HuH-7.5 (cell line): ENCODE measurements around the gene DFFA.
"Not testable (repeated sequence)": the region's sequence is repeated elsewhere in the genome, so short reads cannot be mapped to it uniquely, and the experiment has no call there.

Experiments used
- DNase-seq: peaks from one replicate; pipeline ENCODE4 v3.0.0; 2011; ENCODE audit warnings: low spot score

DFFA gene

GRCh38 chr1:10506046-10506676 is 33.8 kb upstream of the DFFA start:
- DNase-seq, result not testable (repeated sequence)

GRCh38 chr1:10504249-10504648 is 31.9 kb upstream of the DFFA start:
- no peak for DNase-seq

- DNase-seq, result no peak
Measured at GRCh38 chr1:10502206-10502605, 29.9 kb upstream of the DFFA start.

GRCh38 chr1:10498231-10498630 is 25.9 kb upstream of the DFFA start:
- DNase-seq, result no peak

- DNase-seq, result no peak
Measured at GRCh38 chr1:10497109-10497508, 24.8 kb upstream of the DFFA start.

DNA sequence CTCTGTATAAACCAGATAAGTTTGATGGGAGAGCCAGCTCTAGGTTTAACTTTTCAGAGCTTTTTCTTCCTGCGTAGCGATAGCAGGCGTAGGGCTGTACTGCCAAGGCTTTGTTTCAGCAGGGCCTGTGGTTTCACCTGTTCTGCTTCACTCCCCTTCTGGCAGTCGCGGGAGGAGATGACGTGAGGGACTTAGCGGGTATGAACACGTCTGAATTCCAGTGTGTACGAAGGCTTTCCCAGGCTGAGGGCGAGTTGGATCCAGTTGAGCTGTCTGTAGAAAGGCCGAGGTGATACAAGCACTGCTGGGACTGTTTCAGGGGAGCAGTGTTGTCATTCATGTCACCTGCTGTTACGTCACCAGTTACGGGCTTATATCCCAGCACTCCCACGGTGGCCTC is 23.6 kb upstream of the DFFA start:
- no peak for DNase-seq

DNA sequence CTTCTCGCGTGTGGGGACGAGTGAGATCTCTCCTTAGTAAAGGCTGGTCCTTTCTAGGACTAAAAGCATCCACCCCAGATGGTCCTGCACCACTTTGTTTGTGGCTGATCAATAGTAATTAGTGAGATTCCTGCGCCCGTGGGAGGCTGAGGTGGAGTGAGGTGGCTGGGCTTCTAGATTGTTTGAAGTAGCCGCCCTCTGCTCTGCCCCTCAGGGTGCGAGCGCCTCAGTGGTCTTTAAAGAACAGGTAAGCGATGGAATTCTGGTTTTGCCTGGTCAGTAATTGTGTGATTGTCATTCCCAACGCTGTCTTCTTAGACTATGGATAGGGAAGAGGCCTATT is 23.1 kb upstream of the DFFA start:
- DNase-seq, result no peak

DNA sequence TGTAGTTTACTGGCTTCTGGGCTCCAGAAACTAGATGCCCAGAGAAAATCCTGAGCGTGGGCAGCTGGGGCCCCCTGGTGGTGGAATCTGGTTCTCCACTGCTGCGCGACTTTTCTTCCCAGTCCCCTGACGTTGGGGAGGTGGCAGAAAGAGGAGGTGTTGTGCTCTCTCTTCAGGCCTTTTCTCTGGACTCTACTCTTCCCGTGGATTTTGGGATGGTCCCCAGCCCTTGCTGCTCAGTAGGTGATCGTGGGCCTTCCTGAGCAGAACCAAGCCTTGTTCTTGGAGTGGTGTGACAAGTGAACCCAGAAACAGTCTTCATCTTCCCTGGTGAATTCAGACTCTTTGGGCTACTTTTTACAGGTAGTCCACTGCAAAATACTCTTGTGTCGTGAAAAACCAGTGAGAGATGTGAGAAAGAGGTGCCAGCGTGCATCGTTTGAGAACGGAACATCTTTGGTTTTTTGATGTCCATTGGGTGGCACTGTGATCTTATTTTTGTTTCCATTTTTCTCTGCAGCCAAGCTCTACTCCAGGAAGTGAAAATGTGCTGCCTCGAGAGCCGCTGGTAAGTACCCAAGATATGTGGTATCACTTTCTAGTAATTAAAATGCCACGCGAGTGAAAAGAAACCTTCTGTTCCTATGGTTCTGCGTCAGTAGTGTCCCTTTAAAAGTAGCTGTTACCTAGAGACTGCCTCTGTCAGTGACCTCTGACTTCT is 22.6 kb upstream of the DFFA start:
- peak; percentile 66 for DNase-seq

DNA sequence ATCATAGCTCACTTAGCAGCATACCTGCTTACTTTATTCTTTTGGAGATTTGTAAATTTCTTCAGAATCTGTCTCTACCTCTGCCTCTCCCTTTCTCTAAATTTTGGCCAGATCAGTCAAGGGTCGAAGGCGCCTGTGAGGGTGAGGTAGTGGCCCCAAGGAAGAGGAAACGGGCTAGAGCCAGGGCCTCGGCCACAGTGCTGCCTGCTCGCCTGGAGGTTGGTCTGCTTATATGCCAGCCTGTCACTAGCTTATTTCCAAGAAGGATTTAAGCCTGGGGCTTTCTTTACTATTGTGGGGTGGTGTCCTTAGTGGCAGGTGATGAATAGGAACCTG is 22.1 kb upstream of the DFFA start:
- DNase-seq, result no peak

- no peak for DNase-seq
Measured at GRCh38 chr1:10490286-10490970, 18.1 kb upstream of the DFFA start.

DNA sequence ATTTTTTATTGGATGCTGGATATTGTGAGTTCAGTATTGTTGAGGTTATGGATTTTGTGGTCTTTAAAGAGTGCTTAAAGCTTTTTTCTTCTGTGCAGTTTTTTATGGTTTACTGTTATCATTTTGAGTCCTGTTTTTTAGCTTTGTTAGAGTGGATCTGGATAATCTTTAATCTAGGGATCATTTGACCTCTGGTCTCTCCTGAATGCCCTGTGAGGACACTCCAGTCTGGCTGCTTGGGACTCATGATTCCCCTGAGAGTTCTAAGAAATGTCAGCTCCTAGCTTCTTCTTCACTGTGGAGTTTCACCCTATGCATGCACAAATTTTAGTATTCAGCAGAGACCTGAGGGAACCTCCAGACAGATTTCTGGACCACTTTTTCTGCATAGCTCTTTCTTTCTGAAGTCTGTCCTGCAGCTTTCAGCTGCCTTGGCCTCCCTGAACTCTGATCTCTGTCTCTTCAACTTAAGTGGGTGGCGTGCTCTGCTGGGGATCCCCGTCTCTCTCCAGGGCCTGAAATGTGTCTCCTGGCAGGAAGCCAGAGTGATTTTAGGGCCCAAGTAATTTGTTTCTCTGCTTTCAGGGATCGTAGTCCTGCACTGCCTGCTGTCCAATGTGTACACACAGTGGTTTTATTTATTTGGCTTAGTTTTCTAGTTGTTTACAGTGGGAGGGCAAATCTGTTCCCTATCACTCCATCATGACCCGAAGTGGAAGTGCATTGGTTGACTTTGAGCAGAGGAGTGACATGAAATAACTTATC is 17.1 kb upstream of the DFFA start:
- DNase-seq, result no peak

- no peak for DNase-seq
Measured at GRCh38 chr1:10484521-10484920, 12.2 kb upstream of the DFFA start.

DNA sequence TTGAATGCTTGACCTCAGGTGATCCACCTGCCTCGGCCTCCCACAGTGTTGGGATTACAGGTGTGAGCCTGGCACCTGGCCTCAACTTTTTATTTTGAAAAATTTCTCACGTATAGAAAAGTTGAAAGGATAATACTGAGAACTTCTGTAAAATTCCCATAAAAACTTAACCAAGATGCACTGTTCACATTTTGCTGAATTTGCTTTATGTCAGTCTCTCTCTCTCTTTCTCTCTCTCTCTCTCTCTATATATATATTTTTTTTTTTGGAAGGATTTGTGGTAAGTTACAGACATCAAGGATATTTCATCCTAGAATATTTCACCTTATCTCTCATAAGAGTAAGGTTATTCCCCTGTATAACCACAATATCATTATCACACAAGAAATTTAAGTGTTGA is 8.3 kb upstream of the DFFA start:
- DNase-seq, result no peak

DNA sequence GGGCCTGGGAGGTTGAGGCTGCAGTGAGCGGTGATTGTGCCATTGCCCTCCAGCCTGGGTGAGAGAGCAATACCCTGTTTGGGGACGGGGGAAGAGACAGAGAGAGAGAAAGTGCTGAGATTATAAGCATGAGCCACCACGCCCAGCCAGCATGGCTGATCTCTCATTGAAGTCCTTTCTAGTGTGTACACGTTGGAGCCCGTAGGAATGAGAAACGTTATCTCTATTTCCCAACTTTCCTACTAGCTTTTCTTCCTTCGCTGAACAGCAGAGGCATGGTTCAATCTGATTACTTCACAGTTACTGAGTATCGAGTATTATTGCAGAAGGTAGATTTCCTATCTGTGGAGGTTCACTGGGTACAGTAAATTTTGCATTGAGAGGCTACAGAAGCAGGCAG is 7.0 kb upstream of the DFFA start:
- no peak for DNase-seq

DNA sequence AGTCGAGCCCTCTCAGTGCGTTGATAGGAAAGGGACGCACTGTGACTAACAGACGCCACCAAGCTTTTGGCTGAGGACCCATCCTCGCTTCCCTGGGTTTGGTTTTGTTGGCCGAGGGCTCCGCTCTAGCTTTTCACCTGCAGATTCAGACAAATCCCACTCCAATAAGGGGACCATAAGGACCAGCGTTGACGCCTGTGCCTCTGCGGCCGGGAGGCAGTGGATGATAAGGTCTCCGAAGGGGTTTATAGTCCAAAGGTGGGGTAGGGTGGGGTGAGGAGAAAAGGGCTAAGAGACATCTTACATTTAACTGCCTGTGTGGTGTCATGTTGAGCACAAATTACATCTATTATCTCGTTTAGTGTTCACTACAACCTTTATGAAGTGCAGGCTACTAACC is 3.2 kb upstream of the DFFA start:
- no peak for DNase-seq

DNA sequence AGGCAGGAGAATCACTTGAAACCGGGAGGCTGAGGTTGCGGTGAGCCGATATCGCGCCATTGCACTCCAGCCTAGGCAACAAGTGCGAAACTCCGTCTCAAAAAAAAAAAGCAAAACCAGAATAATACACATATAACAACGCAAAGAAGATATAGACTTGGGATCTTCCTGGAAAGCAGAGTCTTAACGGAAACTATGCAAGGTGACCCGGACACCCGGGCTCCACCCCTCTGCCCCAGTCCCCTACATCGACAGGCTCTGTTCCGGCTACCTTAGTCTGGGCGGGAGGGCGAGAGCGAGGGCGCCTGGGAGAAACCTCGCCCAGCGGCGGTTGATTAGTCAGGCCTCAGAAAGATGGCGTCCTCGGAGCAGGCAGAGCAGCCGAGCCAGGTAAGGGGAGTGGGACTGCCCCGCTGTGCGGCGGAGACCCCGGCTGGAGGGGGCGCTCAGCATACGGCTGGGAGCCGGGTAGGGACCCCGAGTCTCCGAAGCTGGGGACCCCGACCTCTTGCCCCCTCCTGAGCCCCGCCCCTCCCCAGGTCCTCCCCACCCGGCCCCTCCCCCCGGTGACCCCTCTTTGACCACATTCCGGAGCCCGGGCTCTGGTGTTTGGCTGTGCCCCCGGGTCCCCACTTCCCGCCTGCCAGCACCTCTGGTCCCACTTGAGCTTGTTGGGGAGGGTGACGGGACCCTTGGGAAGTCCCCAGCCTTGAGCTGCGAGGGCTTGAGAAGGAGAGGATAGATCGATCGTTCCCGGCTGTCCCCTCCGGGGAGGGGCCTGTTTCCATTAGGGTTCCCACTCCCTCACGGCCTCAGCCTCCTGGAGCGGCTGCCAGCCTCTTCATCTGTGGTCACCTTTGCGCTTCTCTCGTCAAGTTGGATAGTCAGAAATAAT is 2.5 kb upstream of the DFFA start, which contains the start of gene PEX14:
PEX14 (plus strand) TSS at position 338 of the 895 bp plus-strand sequence; CDS start at position 355, 17 bp downstream.
- DNase-seq, result peak; percentile 85

DNA sequence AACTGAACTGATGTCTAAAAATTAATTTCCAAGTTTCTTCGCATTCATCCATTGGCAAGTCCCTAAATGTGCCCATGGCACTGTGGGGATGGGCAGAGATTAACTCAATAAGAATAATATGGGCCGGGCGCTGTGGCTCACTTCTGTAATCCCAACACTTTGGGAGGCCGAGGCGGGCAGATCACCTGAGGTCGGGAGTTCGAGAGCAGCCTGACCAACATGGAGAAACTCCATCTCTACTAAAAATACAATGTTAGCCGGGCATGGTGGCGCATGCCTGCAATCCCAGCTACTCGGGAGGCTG is 1.9 kb upstream of the DFFA start:
- DNase-seq, result not testable (repeated sequence)

GRCh38 chr1:10473145-10473765 is 926 bp upstream of the DFFA start:
- DNase-seq, result no peak

DNA sequence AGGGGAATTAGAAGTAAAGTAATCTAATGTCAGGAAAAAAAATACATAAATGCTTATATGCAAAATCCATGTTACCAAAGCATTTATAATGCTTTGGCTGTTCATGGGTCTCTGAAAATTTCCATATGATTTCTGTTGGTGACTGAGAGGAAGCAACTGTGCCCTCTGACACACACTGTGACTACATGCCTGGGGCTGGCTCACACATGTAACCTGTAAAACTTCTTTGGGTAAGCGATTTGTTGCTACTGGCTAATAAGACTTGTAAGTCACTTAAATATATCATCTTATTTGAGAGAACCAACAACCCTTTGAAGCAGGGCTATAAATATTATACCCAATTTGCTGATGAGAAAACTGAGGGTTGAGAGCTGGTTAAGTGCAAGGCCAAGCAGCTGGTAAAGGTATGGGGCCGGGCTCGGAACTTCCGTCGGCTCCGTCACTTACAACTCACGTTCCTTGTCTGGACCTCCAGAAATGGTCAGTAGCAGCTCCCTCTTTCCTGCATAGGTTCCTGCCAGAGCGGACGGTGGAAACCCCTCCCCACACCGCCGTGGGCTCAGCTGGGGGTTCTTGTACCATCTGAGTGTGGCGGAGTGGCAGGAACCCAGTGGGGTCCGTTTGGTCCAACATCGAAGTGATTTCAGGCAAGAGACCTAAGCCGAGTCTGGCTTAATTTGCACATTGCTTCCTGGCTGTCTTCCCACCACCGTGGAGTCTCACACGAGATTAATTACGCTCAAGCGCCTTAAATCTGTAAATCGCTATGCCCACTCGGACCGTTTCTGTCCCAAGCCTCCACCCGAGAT is 714 bp downstream of the DFFA start:
- no peak for DNase-seq

GRCh38 chr1:10470043-10470442 is 2.3 kb downstream of the DFFA start:
- DNase-seq, result no peak

- DNase-seq, result no peak
Measured at GRCh38 chr1:10467078-10467477, 5.3 kb downstream of the DFFA start.
